B cell (primary cell): ENCODE measurements around the gene EXOC3. TPM values are rescaled to one million over a fixed set of nuclear protein-coding genes. Genes with fewer than 3 reads are reported as not detected.

Experiments
- ATAC-seq: fragments of 200-7000 bp; cut with Tn5 transposase; one replicate; pipeline ENCODE4 v1.10.0; 2021; ENCODE audit warnings: low read depth, mild to moderate bottlenecking, moderate number of reproducible peaks, moderate library complexity
- CTCF ChIA-PET: fragments of 350-600 bp; sonication (Branson Sonifier 250); formaldehyde crosslinking; loops from one replicate; lab custom pipeline; 2021; ENCODE audit warnings: antibody characterized with exemption, inconsistent platforms; lab: Charles Lee
- POLR2A ChIA-PET: fragments of 350-600 bp; sonication (Branson Sonifier 250); formaldehyde crosslinking; loops from one replicate; lab custom pipeline; 2021; ENCODE audit warnings: antibody characterized with exemption; lab: Charles Lee
- DNase-seq: peaks from one replicate; pipeline ENCODE4 v3.0.0; 2013
- H2AFZ ChIP-seq: 2 replicates; pipeline ENCODE4 v1.6.1; 2012; ENCODE audit warnings: mild to moderate bottlenecking, low read depth, low read length; ENCODE audit not compliant: insufficient read depth, poor library complexity, severe bottlenecking
- H3K27ac ChIP-seq, 2 donors: 1 replicate in 1 of 2; 2 replicates in 1 of 2; pipeline ENCODE4 v1.5.1; 2012 to 2013; ENCODE audit warnings: low read length in 2 of 2, mild to moderate bottlenecking in 2 of 2, moderate library complexity in 1 of 2
- H3K27me3 ChIP-seq, 4 experiments: fragments of 200-600 bp in 1 of 4; sonication (generic) in 1 of 4; replicated peaks in 1 of 4; 1 replicate in 2 of 4; 2 replicates in 2 of 4; pipeline versions ENCODE4 v1.6.1 to v1.7.0; 2013 to 2016; ENCODE audit warnings: low read length in 3 of 4, mild to moderate bottlenecking in 2 of 4, mixed read lengths in 1 of 4, moderate library complexity in 1 of 4; ENCODE audit not compliant: insufficient read depth in 4 of 4, control insufficient read depth in 3 of 4; ENCODE audit errors: control extremely low read depth in 1 of 4
- H3K36me3 ChIP-seq, 2 experiments: replicated peaks in 1 of 2; 1 replicate in 1 of 2; 2 replicates in 1 of 2; pipeline versions ENCODE4 v1.6.1 to v1.7.1; 2013; ENCODE audit warnings: low read length in 1 of 2; ENCODE audit not compliant: insufficient read depth in 2 of 2, control insufficient read depth in 1 of 2; ENCODE audit errors: control extremely low read depth in 1 of 2, extremely low read depth in 1 of 2
- H3K4me1 ChIP-seq, 2 donors: fragments of 200-600 bp in 1 of 2; sonication (generic) in 1 of 2; 1 replicate in 1 of 2; 2 replicates in 1 of 2; pipeline versions ENCODE4 v1.5.1 to v1.6.1; 2013 to 2017; ENCODE audit warnings: low read length in 2 of 2; ENCODE audit not compliant: control insufficient read depth in 2 of 2, insufficient read depth in 2 of 2
- H3K4me2 ChIP-seq: replicated peaks from 2 replicates; pipeline ENCODE3; 2012; ENCODE audit warnings: mild to moderate bottlenecking, low read depth, low read length; ENCODE audit not compliant: poor library complexity, severe bottlenecking
- H3K4me3 ChIP-seq, 5 experiments: fragments of 200-600 bp in 1 of 5; sonication (generic) in 1 of 5; 1 replicate in 3 of 5; 2 replicates in 2 of 5; pipeline versions ENCODE4 v1.5.1 to v1.7.0; 2011 to 2016; ENCODE audit warnings: low read length in 4 of 5, mild to moderate bottlenecking in 4 of 5, low read depth in 2 of 5, control low read depth in 1 of 5, moderate library complexity in 1 of 5; ENCODE audit not compliant: insufficient read depth in 1 of 5; ENCODE audit errors: control extremely low read depth in 1 of 5, extremely low read depth in 1 of 5
- H3K79me2 ChIP-seq: fragments of 200-600 bp; sonication (generic); one replicate; pipeline ENCODE4 v1.6.0; 2016; ENCODE audit warnings: low read length; ENCODE audit not compliant: control insufficient read depth, insufficient read depth
- H3K9ac ChIP-seq: fragments of 200-600 bp; sonication (generic); 2 replicates; pipeline ENCODE4 v1.6.1; 2017; ENCODE audit warnings: mild to moderate bottlenecking, low read length, moderate library complexity
- H3K9me3 ChIP-seq, 3 donors: one replicate each; pipeline versions ENCODE4 v1.6.1 to v1.7.1; 2013; ENCODE audit warnings: low read length in 2 of 3; ENCODE audit not compliant: control insufficient read depth in 2 of 3, insufficient read depth in 1 of 3; ENCODE audit errors: control extremely low read depth in 1 of 3
- H4K20me1 ChIP-seq: 2 replicates; pipeline ENCODE4 v1.6.0; 2012; ENCODE audit warnings: mild to moderate bottlenecking, low read length; ENCODE audit not compliant: insufficient read depth, control insufficient read depth, poor library complexity, severe bottlenecking
- H3K27ac Mint-ChIP-seq: one replicate; pipeline ENCODE4 v1.8.0; 2021; ENCODE audit warnings: mixed read lengths
- H3K27me3 Mint-ChIP-seq: one replicate; pipeline ENCODE4 v1.8.0; 2021; ENCODE audit warnings: mixed read lengths
- H3K4me1 Mint-ChIP-seq: one replicate; pipeline ENCODE4 v1.8.0; 2021; ENCODE audit warnings: mixed read lengths
- H3K4me3 Mint-ChIP-seq: one replicate; pipeline ENCODE4 v1.8.0; 2021; ENCODE audit warnings: mixed read lengths
- H3K9me3 Mint-ChIP-seq: one replicate; pipeline ENCODE4 v1.8.0; 2022; ENCODE audit warnings: mixed read lengths; ENCODE audit not compliant: insufficient read depth
- CTCF ChIP-seq: fragments of 200-600 bp; IDR thresholded peaks from one replicate; pipeline ENCODE4 v1.8.0; 2022; ENCODE audit warnings: antibody characterized with exemption, mild to moderate bottlenecking
- EZH2 ChIP-seq: IDR thresholded peaks from 2 replicates; pipeline ENCODE4 v1.6.1; 2012; ENCODE audit warnings: borderline replicate concordance, low read depth, mild to moderate bottlenecking, moderate library complexity, low read length; ENCODE audit not compliant: insufficient read depth, poor library complexity, severe bottlenecking
- WGBS: methylation state at CpG from one replicate; pipeline ENCODE4 v1.1.5; 2013; ENCODE audit warnings: missing lambda C conversion rate; ENCODE audit not compliant: insufficient coverage; 5-methylcytosine and 5-hydroxymethylcytosine counted together
- intact Hi-C: fragments of 100-400 bp; cut with micrococcal nuclease; formaldehyde crosslinking; loops from one replicate; pipeline ENCODE4 v1.10.0; 2022
- polyA plus RNA-seq: library from polyadenylated mRNA; depleted of rRNA; stranded (reverse); fragments of >200 nt; gene quantifications from 2 replicates; pipeline ENCODE4 v1.2.3, GENCODE V29; 2012
- total RNA-seq, 2 donors: library from RNA; stranded (reverse); fragments of 120-200 nt in 1 of 2; gene quantifications; 1 replicate in 1 of 2; 2 replicates in 1 of 2; pipeline versions ENCODE4 v1.2.3 to v1.2.4, GENCODE V29; 2013 to 2022

Gene EXOC3
- total and polyA plus RNA-seq, 2 donors (not counting 1 experiment from before 2014, with no cell fraction given): 44.0 to 97.1 TPM

DNA sequence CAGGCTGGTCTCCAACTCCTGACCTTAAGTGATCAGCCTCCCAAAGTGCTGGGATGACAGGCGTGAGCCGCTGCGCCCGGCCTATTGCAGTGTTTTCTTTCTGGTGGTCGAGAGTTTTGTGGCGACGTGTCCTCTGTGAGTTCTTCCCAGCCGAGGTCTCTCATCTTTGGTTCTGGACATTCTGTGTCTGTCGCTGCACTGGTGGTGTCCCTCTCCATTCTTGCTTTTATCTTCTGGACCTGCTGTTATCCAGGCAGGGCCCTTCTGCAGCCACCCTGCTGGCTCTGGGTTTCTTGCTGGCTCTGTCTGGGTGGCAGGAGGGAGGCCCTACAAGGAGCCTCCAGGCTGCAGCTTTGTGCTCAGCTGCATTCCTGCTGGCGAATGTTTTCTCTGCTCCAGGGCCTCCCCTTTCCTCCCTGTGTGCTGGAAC is 49.1 kb upstream of the EXOC3 start:
- DNase-seq: no peak
- Histone ChIP-seq H4K20me1 (no peaks in the 10 kb centered on the region), H3K27ac (no peak overlapping the region), H3K4me1 (peaks cover 2 to 3% of the 10 kb centered on the region in 2 donors), H3K27me3 (peaks cover 0 to 12% (median 3%) of the 10 kb centered on the region in 4 experiments), H2AFZ (no peak overlapping the region), H3K79me2 (no peaks in the 10 kb centered on the region), H3K4me3 (no peak overlapping the region), H3K36me3 (no peaks in the 10 kb centered on the region), H3K4me2 (no peak overlapping the region), H3K9ac (no peak overlapping the region), H3K9me3 (peaks cover 0 to 6% (median 0%) of the 10 kb centered on the region in 3 donors)
- peaks cover 7% of the 10 kb centered on the region for H3K27me3 Mint-ChIP-seq
- H3K9me3 Mint-ChIP-seq: no peaks in the 10 kb centered on the region
- intact Hi-C loops: no loop called here
- no peak overlapping the region for H3K4me3 Mint-ChIP-seq
- POLR2A ChIA-PET: interaction anchor here (0.6 kb wide), 1 partner anchor 20 kb away, joined by 4 read pairs; no protein-coding TSS in a partner anchor
- H3K27ac Mint-ChIP-seq: no peak overlapping the region
- peaks cover 10% of the 10 kb centered on the region for H3K4me1 Mint-ChIP-seq
- CTCF ChIA-PET: no interaction called here
- WGBS: 98% methylated on average over 9 of the region's 10 CpGs
- no peak for ATAC-seq
- TF ChIP-seq CTCF (no peak), EZH2 (no peak)

- no peak for ATAC-seq
- H3K27ac Mint-ChIP-seq: no peak overlapping the region
These were observed 48.3 kb upstream of the EXOC3 start for GRCh38 chr5:394671-395155.

More at GRCh38 chr5:394671-395155, 48.3 kb upstream of the EXOC3 start:
- Mint-ChIP-seq H3K9me3 (no peaks in the 10 kb centered on the region), H3K4me3 (no peak overlapping the region), H3K27me3 (peaks cover 7% of the 10 kb centered on the region), H3K4me1 (peaks cover 15% of the 10 kb centered on the region)
- H3K4me2 ChIP-seq: no peak overlapping the region
- H3K9ac ChIP-seq: no peak overlapping the region
- H3K27me3 ChIP-seq: peaks cover 0 to 15% (median 7%) of the 10 kb centered on the region in 4 experiments
- no peaks in the 10 kb centered on the region for H3K79me2 ChIP-seq
- peaks cover 11% of the 10 kb centered on the region in 2 donors for H3K4me1 ChIP-seq
- WGBS: 95% methylated on average over 18 of the region's 18 CpGs
- H4K20me1 ChIP-seq: no peaks in the 10 kb centered on the region
- ChIA-PET POLR2A (no interaction called here), CTCF (no interaction called here)
- H2AFZ ChIP-seq: no peak overlapping the region
- H3K36me3 ChIP-seq: no peaks in the 10 kb centered on the region
- H3K27ac ChIP-seq: no peak overlapping the region
- no peak overlapping the region for H3K4me3 ChIP-seq
- peaks cover 0 to 12% (median 0%) of the 10 kb centered on the region in 3 donors for H3K9me3 ChIP-seq
- DNase-seq: no peak
- intact Hi-C loops: no loop called here
- TF ChIP-seq EZH2 (no peak), CTCF (no peak)
